ENCODE measurements around the gene SPOCK1.

DNA sequence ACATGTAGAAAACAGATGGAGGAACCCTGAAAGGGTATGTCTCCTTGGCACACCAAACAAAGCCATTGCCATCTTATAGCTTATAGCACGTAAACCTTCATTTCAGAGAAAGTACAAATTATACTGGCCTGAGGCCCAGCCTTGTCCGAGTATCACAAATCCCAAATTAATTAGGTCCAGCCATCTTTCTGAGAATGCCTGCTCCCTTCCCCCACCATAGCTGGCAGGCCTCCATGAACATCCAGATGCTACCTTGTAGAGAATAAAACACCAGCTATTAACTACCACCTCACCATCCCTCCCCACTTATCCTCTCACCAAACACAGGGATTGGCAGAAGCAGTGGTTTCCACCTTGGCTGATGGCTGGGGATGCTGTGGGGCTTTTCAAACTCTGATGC lies 224.0 kb downstream of the SPOCK1 start:
- TF ChIP-seq CTCF (IDR thresholded peaks at IDR 0.05; ENCODE audit: insufficient read depth, low read length) (no peak), POLR2AphosphoS5 (IDR thresholded peaks at IDR 0.05; ENCODE audit: low read depth) (no peak)

Measured in HL-60 (cell line).